Measurements from ENCODE around the gene LRBA. TPM values are rescaled to one million over a fixed set of nuclear protein-coding genes. Genes with fewer than 3 reads are reported as not detected.

The LRBA gene
- total and polyA plus RNA-seq, 5 donors from 2014 or later: 23.0 to 95.3 (median 25.4) TPM

- Mint-ChIP-seq H3K27ac (peak overlapping the region in 2 of 3 donors; percentile 3 to 67), H3K4me3 (peak overlapping the region in 1 of 4 donors; percentile 11), H3K4me1 (peaks cover 29 to 51% (median 34%) of the 10 kb centered on the region in 4 donors), H3K27me3 (no peaks in the 10 kb centered on the region), H3K9me3 (peaks cover 0 to under 1% (median 0%) of the 10 kb centered on the region in 7 donors), H3K36me3 (peaks cover 3% of the 10 kb centered on the region)
- H3K9me3 ChIP-seq (ENCODE audit: control insufficient read depth in 2 of 2, low read length in 2 of 2): no peaks in the 10 kb centered on the region
- H3K4me1 ChIP-seq (ENCODE audit: control insufficient read depth, insufficient read depth, low read length, poor library complexity, severe bottlenecking): peaks cover 4% of the 10 kb centered on the region
- H3K36me3 ChIP-seq (ENCODE audit: control insufficient read depth, insufficient read depth, low read length): peaks cover 2% of the 10 kb centered on the region
- H3K27me3 ChIP-seq (ENCODE audit: control insufficient read depth, insufficient read depth, low read length): no peaks in the 10 kb centered on the region
- ATAC-seq (ENCODE audit: low read depth in 2 of 2) (no peak), DNase-seq (no peak)
- no peak overlapping the region for H3K4me3 ChIP-seq (ENCODE audit: low read depth, low read length)
- H3K27ac ChIP-seq (ENCODE audit: insufficient read depth, low read length, poor library complexity, severe bottlenecking): no peak overlapping the region
Observed at GRCh38 chr4:150986085-150986484, 29.0 kb downstream of the LRBA start.

DNA sequence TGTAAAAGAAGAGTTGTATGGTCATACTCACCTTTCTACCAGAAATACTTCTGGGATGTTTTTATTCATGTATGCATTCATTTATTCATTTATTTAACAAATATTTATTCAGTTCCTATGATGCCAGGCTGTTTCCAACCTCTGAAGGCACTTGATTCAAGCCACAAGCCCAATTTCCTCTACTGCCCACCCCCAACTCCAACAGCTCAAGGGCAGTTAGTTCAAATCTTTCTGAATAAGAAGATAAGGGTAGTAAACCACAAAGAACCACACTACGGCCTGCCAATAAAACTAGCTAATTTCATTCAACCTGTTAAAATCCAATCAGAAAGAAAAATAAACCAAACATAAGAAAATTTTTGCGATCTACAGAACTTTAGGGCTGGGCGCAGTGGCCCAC, 31.2 kb downstream of the LRBA start:
- H3K4me3 Mint-ChIP-seq: no peak overlapping the region
- ATAC-seq (ENCODE audit: low read depth in 2 of 2): no peak
- H3K9me3 Mint-ChIP-seq: peaks cover 0 to 4% (median 0%) of the 10 kb centered on the region in 7 donors
- no peaks in the 10 kb centered on the region for H3K9me3 ChIP-seq (ENCODE audit: control insufficient read depth in 2 of 2, low read length in 2 of 2)
- peaks cover 21% of the 10 kb centered on the region for H3K36me3 Mint-ChIP-seq
- peaks cover 37 to 62% (median 49%) of the 10 kb centered on the region in 4 donors for H3K4me1 Mint-ChIP-seq
- no peaks in the 10 kb centered on the region for H3K27me3 Mint-ChIP-seq
- H3K27ac Mint-ChIP-seq: peak overlapping the region in 1 of 3 donors; percentile 45
- peaks cover 4% of the 10 kb centered on the region for H3K4me1 ChIP-seq (ENCODE audit: control insufficient read depth, insufficient read depth, low read length, poor library complexity, severe bottlenecking)
- DNase-seq: no peak
- H3K27ac ChIP-seq (ENCODE audit: insufficient read depth, low read length, poor library complexity, severe bottlenecking): no peak overlapping the region
- no peaks in the 10 kb centered on the region for H3K27me3 ChIP-seq (ENCODE audit: control insufficient read depth, insufficient read depth, low read length)
- peaks cover 2% of the 10 kb centered on the region for H3K36me3 ChIP-seq (ENCODE audit: control insufficient read depth, insufficient read depth, low read length)
- no peak overlapping the region for H3K4me3 ChIP-seq (ENCODE audit: low read depth, low read length)

GRCh38 chr4:150982557-150983233, 32.4 kb downstream of the LRBA start:
- H3K4me3 ChIP-seq (ENCODE audit: low read depth, low read length): no peak overlapping the region
- H3K4me1 ChIP-seq (ENCODE audit: control insufficient read depth, insufficient read depth, low read length, poor library complexity, severe bottlenecking): peaks cover 4% of the 10 kb centered on the region
- Mint-ChIP-seq H3K4me1 (peaks cover 44 to 65% (median 54%) of the 10 kb centered on the region in 4 donors), H3K9me3 (peaks cover 0 to 8% (median 0%) of the 10 kb centered on the region in 7 donors), H3K4me3 (no peak overlapping the region), H3K27ac (peak overlapping the region in 1 of 3 donors; percentile 51), H3K27me3 (no peaks in the 10 kb centered on the region), H3K36me3 (peaks cover 23% of the 10 kb centered on the region)
- DNase-seq (no peak), ATAC-seq (ENCODE audit: low read depth in 2 of 2) (no peak)
- no peaks in the 10 kb centered on the region for H3K27me3 ChIP-seq (ENCODE audit: control insufficient read depth, insufficient read depth, low read length)
- H3K27ac ChIP-seq (ENCODE audit: insufficient read depth, low read length, poor library complexity, severe bottlenecking): no peak overlapping the region
- peaks cover 2% of the 10 kb centered on the region for H3K36me3 ChIP-seq (ENCODE audit: control insufficient read depth, insufficient read depth, low read length)
- H3K9me3 ChIP-seq (ENCODE audit: control insufficient read depth in 2 of 2, low read length in 2 of 2): no peaks in the 10 kb centered on the region

- DNase-seq: no peak
- Mint-ChIP-seq H3K4me1 (peaks cover 49 to 70% (median 54%) of the 10 kb centered on the region in 4 donors), H3K9me3 (peaks cover 0 to 8% (median 1%) of the 10 kb centered on the region in 7 donors), H3K36me3 (peaks cover 27% of the 10 kb centered on the region), H3K27ac (no peak overlapping the region), H3K4me3 (no peak overlapping the region), H3K27me3 (no peaks in the 10 kb centered on the region)
- no peak for ATAC-seq (ENCODE audit: low read depth in 2 of 2)
- Histone ChIP-seq H3K36me3 (ENCODE audit: control insufficient read depth, insufficient read depth, low read length) (peaks cover 2% of the 10 kb centered on the region), H3K27ac (ENCODE audit: insufficient read depth, low read length, poor library complexity, severe bottlenecking) (no peak overlapping the region), H3K4me3 (ENCODE audit: low read depth, low read length) (no peak overlapping the region), H3K4me1 (ENCODE audit: control insufficient read depth, insufficient read depth, low read length, poor library complexity, severe bottlenecking) (no peaks in the 10 kb centered on the region), H3K9me3 (ENCODE audit: control insufficient read depth in 2 of 2, low read length in 2 of 2) (no peaks in the 10 kb centered on the region), H3K27me3 (ENCODE audit: control insufficient read depth, insufficient read depth, low read length) (no peaks in the 10 kb centered on the region)
Observed at GRCh38 chr4:150978738-150979575, 36.1 kb downstream of the LRBA start.

- no peaks in the 10 kb centered on the region for H3K36me3 ChIP-seq (ENCODE audit: control insufficient read depth, insufficient read depth, low read length)
- H3K4me3 ChIP-seq (ENCODE audit: low read depth, low read length): no peak overlapping the region
- no peaks in the 10 kb centered on the region for H3K27me3 ChIP-seq (ENCODE audit: control insufficient read depth, insufficient read depth, low read length)
- Mint-ChIP-seq H3K27ac (peak overlapping the region in 1 of 3 donors; percentile 9), H3K36me3 (peaks cover 24% of the 10 kb centered on the region), H3K9me3 (peaks cover 0 to 8% (median 1%) of the 10 kb centered on the region in 7 donors), H3K4me3 (peak overlapping the region in 1 of 4 donors; percentile 4), H3K4me1 (peaks cover 59 to 84% (median 67%) of the 10 kb centered on the region in 4 donors), H3K27me3 (no peaks in the 10 kb centered on the region)
- no peak overlapping the region for H3K27ac ChIP-seq (ENCODE audit: insufficient read depth, low read length, poor library complexity, severe bottlenecking)
- ATAC-seq (ENCODE audit: low read depth in 2 of 2) (no peak), DNase-seq (no peak)
- peaks cover 13% of the 10 kb centered on the region for H3K4me1 ChIP-seq (ENCODE audit: control insufficient read depth, insufficient read depth, low read length, poor library complexity, severe bottlenecking)
- H3K9me3 ChIP-seq (ENCODE audit: control insufficient read depth in 2 of 2, low read length in 2 of 2): no peaks in the 10 kb centered on the region
Observed at GRCh38 chr4:150976478-150977118, 38.5 kb downstream of the LRBA start.

DNA sequence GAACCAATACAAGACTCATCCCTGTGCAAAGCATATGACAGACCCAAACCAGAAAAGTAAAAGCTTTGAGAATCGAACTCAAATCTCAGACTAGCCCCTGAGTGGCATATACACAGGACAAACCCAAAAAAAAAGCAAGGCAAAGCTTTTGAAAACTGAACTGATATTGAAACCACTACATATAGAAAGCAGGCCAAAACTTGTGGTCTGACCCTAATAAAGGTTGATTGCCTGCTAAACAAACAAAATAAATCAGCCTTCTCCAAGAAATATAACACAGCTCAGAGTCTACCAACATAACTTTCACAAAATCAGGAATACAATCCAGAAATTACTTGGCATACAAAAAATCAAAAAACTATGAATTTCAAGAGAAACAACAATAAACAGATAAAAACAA, 40.3 kb downstream of the LRBA start:
- peaks cover 0 to 8% (median 1%) of the 10 kb centered on the region in 7 donors for H3K9me3 Mint-ChIP-seq
- Histone ChIP-seq H3K4me3 (ENCODE audit: low read depth, low read length) (no peak overlapping the region), H3K27me3 (ENCODE audit: control insufficient read depth, insufficient read depth, low read length) (no peaks in the 10 kb centered on the region), H3K36me3 (ENCODE audit: control insufficient read depth, insufficient read depth, low read length) (no peaks in the 10 kb centered on the region), H3K9me3 (ENCODE audit: control insufficient read depth in 2 of 2, low read length in 2 of 2) (no peaks in the 10 kb centered on the region), H3K27ac (ENCODE audit: insufficient read depth, low read length, poor library complexity, severe bottlenecking) (no peak overlapping the region), H3K4me1 (ENCODE audit: control insufficient read depth, insufficient read depth, low read length, poor library complexity, severe bottlenecking) (peaks cover 23% of the 10 kb centered on the region)
- no peak overlapping the region for H3K4me3 Mint-ChIP-seq
- H3K27me3 Mint-ChIP-seq: no peaks in the 10 kb centered on the region
- peaks cover 13% of the 10 kb centered on the region for H3K36me3 Mint-ChIP-seq
- H3K27ac Mint-ChIP-seq: peak overlapping the region in 2 of 3 donors; percentile 14 to 63
- H3K4me1 Mint-ChIP-seq: peaks cover 59 to 82% (median 72%) of the 10 kb centered on the region in 4 donors
- DNase-seq (no peak), ATAC-seq (ENCODE audit: low read depth in 2 of 2) (no peak)

DNA sequence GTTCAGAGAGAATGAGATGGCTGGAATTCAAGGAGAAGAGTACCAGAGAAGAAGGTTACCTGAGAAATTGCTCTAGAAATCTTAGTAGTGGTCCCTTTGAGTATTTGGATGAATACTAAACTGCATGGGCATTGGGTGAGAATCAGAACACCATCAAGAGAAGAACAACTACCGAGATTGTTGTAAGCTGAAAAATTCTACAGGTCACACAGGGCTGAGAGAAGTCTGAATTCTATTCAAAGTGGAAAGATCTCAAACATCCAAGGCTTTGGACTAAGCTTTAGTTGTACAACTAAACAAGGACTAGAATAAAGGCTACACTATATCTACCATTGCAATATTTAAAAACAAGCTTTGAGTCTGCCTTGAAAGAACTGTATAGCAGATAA, 40.8 kb downstream of the LRBA start:
- Mint-ChIP-seq H3K4me3 (peak overlapping the region in 1 of 4 donors; percentile 21), H3K27me3 (no peaks in the 10 kb centered on the region), H3K4me1 (peaks cover 60 to 82% (median 70%) of the 10 kb centered on the region in 4 donors), H3K27ac (peak overlapping the region in 2 of 3 donors; percentile 14 to 63), H3K9me3 (peaks cover 0 to 7% (median 1%) of the 10 kb centered on the region in 7 donors), H3K36me3 (peaks cover 12% of the 10 kb centered on the region)
- no peaks in the 10 kb centered on the region for H3K9me3 ChIP-seq (ENCODE audit: control insufficient read depth in 2 of 2, low read length in 2 of 2)
- H3K4me1 ChIP-seq (ENCODE audit: control insufficient read depth, insufficient read depth, low read length, poor library complexity, severe bottlenecking): peaks cover 23% of the 10 kb centered on the region
- no peaks in the 10 kb centered on the region for H3K36me3 ChIP-seq (ENCODE audit: control insufficient read depth, insufficient read depth, low read length)
- no peak overlapping the region for H3K4me3 ChIP-seq (ENCODE audit: low read depth, low read length)
- no peak overlapping the region for H3K27ac ChIP-seq (ENCODE audit: insufficient read depth, low read length, poor library complexity, severe bottlenecking)
- H3K27me3 ChIP-seq (ENCODE audit: control insufficient read depth, insufficient read depth, low read length): no peaks in the 10 kb centered on the region
- ATAC-seq (ENCODE audit: low read depth in 2 of 2): no peak
- DNase-seq: no peak

All from CD4-positive, CD25-positive, alpha-beta regulatory T cell (primary cell).